ENCODE measurements around the gene EPM2A.

The EPM2A gene

DNA sequence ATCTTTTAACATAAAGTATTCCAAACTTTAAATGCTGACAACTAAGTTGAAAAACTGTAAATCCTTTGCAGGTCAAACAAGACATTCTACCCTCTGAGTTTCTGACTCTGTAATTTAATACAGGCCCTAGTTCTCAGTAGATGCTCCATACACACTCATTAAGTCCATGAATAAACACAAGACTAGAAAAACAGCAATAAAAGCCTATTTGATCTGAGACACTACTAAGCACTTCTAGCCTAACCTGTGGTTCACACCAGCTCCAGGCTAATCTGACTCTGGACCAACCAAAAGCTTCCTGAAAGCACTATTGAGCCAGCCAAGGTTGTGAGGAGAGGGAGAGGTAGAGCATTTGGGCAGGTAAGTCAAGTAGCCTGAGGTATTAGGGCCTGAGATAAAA, 103.9 kb downstream of the EPM2A start:
- Mint-ChIP-seq H3K4me1 (ENCODE audit: low read depth) (peaks cover 2% of the 10 kb centered on the region), H3K27ac (no peak overlapping the region), H3K9me3 (no peaks in the 10 kb centered on the region)

GRCh38 chr6:145630598-145630997, 104.7 kb downstream of the EPM2A start:
- Mint-ChIP-seq H3K36me3 (ENCODE audit: low read depth) (no peaks in the 10 kb centered on the region), H3K4me1 (ENCODE audit: low read depth) (peaks cover 2% of the 10 kb centered on the region)

More for the DNA sequence above, 103.9 kb downstream of the EPM2A start:
- Mint-ChIP-seq H3K36me3 (ENCODE audit: low read depth) (no peaks in the 10 kb centered on the region), H3K27me3 (ENCODE audit: low read depth) (peaks cover 2% of the 10 kb centered on the region), H3K4me3 (no peak overlapping the region)
- no peak for DNase-seq (ENCODE audit: low spot score)

GRCh38 chr6:145629478-145629877, 105.8 kb downstream of the EPM2A start:
- DNase-seq (ENCODE audit: low spot score): no peak
- Mint-ChIP-seq H3K9me3 (no peaks in the 10 kb centered on the region), H3K4me1 (ENCODE audit: low read depth) (peaks cover 2% of the 10 kb centered on the region), H3K27ac (no peak overlapping the region), H3K27me3 (ENCODE audit: low read depth) (no peaks in the 10 kb centered on the region), H3K36me3 (ENCODE audit: low read depth) (no peaks in the 10 kb centered on the region), H3K4me3 (no peak overlapping the region)

More at GRCh38 chr6:145630598-145630997, 104.7 kb downstream of the EPM2A start:
- no peaks in the 10 kb centered on the region for H3K9me3 Mint-ChIP-seq
- no peak overlapping the region for H3K27ac Mint-ChIP-seq
- H3K4me3 Mint-ChIP-seq: no peak overlapping the region
- H3K27me3 Mint-ChIP-seq (ENCODE audit: low read depth): peaks cover 2% of the 10 kb centered on the region
- DNase-seq (ENCODE audit: low spot score): no peak

GRCh38 chr6:145627451-145627850, 107.9 kb downstream of the EPM2A start:
- H3K9me3 Mint-ChIP-seq: no peaks in the 10 kb centered on the region
- no peak overlapping the region for H3K4me3 Mint-ChIP-seq
- no peaks in the 10 kb centered on the region for H3K36me3 Mint-ChIP-seq (ENCODE audit: low read depth)
- no peak for DNase-seq (ENCODE audit: low spot score)
- no peak overlapping the region for H3K27ac Mint-ChIP-seq
- no peaks in the 10 kb centered on the region for H3K27me3 Mint-ChIP-seq (ENCODE audit: low read depth)
- H3K4me1 Mint-ChIP-seq (ENCODE audit: low read depth): no peaks in the 10 kb centered on the region

DNA sequence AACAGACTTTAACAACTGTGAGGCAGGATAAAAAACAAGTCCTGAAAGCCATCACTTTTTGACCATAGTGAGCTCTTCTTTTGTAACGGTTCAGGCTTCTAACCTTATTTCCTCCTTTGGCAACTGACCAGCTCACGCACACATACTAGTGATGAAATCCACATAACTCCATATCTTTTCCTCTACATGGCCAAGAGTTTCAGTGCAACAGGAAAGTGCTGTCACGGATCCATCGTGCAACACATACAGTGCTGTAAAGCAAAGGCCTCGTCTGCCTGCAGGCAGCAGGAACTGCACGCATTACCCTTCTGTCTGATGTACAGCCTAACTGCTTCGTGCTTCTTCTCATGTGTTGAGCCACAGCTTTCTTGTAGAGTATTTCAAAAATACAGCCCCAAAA, 108.5 kb downstream of the EPM2A start:
- no peak overlapping the region for H3K4me3 Mint-ChIP-seq
- H3K36me3 Mint-ChIP-seq (ENCODE audit: low read depth): no peaks in the 10 kb centered on the region
- no peaks in the 10 kb centered on the region for H3K27me3 Mint-ChIP-seq (ENCODE audit: low read depth)

GRCh38 chr6:145623231-145623630, 112.1 kb downstream of the EPM2A start:
- Mint-ChIP-seq H3K4me1 (ENCODE audit: low read depth) (peaks cover 5% of the 10 kb centered on the region), H3K9me3 (peaks cover 10% of the 10 kb centered on the region), H3K27ac (no peak overlapping the region), H3K27me3 (ENCODE audit: low read depth) (no peaks in the 10 kb centered on the region), H3K36me3 (ENCODE audit: low read depth) (no peaks in the 10 kb centered on the region), H3K4me3 (no peak overlapping the region)
- no peak for DNase-seq (ENCODE audit: low spot score)

More for the DNA sequence above, 108.5 kb downstream of the EPM2A start:
- no peaks in the 10 kb centered on the region for H3K9me3 Mint-ChIP-seq
- H3K27ac Mint-ChIP-seq: no peak overlapping the region
- H3K4me1 Mint-ChIP-seq (ENCODE audit: low read depth): peaks cover under 1% of the 10 kb centered on the region
- DNase-seq (ENCODE audit: low spot score): no peak

DNA sequence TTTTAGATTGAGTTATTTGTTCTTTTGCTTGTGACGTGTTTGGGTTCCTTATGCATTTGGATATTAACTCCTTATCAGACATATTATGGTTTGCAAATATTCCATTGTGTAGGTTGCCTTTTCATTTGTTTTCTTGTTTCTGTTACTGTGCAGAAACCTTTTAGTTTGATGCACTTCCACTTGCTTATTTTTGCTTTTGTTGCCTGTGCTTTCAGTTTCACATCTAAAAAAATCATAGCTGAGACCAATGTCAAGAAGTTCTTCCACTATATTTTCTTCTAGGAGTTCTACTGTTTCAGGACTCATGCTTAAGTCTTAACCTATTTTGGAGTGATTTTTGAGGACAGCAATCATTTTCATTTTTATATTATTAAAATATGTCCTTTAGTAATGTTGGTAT, 113.5 kb downstream of the EPM2A start:
- H3K9me3 Mint-ChIP-seq: peaks cover 13% of the 10 kb centered on the region
- no peak overlapping the region for H3K4me3 Mint-ChIP-seq
- no peak overlapping the region for H3K27ac Mint-ChIP-seq
- H3K4me1 Mint-ChIP-seq (ENCODE audit: low read depth): peaks cover 5% of the 10 kb centered on the region
- no peaks in the 10 kb centered on the region for H3K27me3 Mint-ChIP-seq (ENCODE audit: low read depth)
- no peaks in the 10 kb centered on the region for H3K36me3 Mint-ChIP-seq (ENCODE audit: low read depth)
- no peak for DNase-seq (ENCODE audit: low spot score)

GRCh38 chr6:145620088-145620487, 115.2 kb downstream of the EPM2A start:
- Mint-ChIP-seq H3K4me1 (ENCODE audit: low read depth) (peaks cover 5% of the 10 kb centered on the region), H3K27me3 (ENCODE audit: low read depth) (no peaks in the 10 kb centered on the region)

GRCh38 chr6:145609521-145609920, 125.8 kb downstream of the EPM2A start:
- no peaks in the 10 kb centered on the region for H3K36me3 Mint-ChIP-seq (ENCODE audit: low read depth)
- no peaks in the 10 kb centered on the region for H3K4me1 Mint-ChIP-seq (ENCODE audit: low read depth)
- H3K4me3 Mint-ChIP-seq: no peak overlapping the region
- no peak for DNase-seq (ENCODE audit: low spot score)
- H3K27ac Mint-ChIP-seq: no peak overlapping the region
- H3K9me3 Mint-ChIP-seq: no peaks in the 10 kb centered on the region
- H3K27me3 Mint-ChIP-seq (ENCODE audit: low read depth): no peaks in the 10 kb centered on the region

More at GRCh38 chr6:145620088-145620487, 115.2 kb downstream of the EPM2A start:
- peaks cover 18% of the 10 kb centered on the region for H3K9me3 Mint-ChIP-seq
- no peak overlapping the region for H3K4me3 Mint-ChIP-seq
- DNase-seq (ENCODE audit: low spot score): no peak
- no peaks in the 10 kb centered on the region for H3K36me3 Mint-ChIP-seq (ENCODE audit: low read depth)
- H3K27ac Mint-ChIP-seq: no peak overlapping the region

DNA sequence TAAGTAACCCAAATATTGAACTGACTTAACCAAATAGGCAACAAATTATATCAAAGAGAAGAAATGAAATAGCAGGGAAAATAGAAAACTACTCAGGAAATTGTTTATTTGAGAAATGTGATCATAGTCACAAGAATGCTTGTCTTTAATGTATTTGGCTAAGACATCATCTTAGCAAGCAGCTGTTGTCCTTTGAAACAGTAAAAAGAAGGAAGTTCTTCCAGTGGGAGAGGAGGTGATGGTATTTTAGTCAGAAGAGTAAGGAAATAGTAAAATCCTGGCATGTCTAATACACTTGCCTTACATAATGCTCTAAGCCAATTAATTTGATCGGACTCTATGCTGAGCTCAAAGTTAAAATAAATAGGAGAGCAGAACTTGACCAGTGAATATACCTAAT, 126.5 kb downstream of the EPM2A start:
- Mint-ChIP-seq H3K36me3 (ENCODE audit: low read depth) (no peaks in the 10 kb centered on the region), H3K9me3 (no peaks in the 10 kb centered on the region), H3K4me3 (no peak overlapping the region), H3K27me3 (ENCODE audit: low read depth) (no peaks in the 10 kb centered on the region), H3K4me1 (ENCODE audit: low read depth) (no peaks in the 10 kb centered on the region), H3K27ac (no peak overlapping the region)
- no peak for DNase-seq (ENCODE audit: low spot score)

DNA sequence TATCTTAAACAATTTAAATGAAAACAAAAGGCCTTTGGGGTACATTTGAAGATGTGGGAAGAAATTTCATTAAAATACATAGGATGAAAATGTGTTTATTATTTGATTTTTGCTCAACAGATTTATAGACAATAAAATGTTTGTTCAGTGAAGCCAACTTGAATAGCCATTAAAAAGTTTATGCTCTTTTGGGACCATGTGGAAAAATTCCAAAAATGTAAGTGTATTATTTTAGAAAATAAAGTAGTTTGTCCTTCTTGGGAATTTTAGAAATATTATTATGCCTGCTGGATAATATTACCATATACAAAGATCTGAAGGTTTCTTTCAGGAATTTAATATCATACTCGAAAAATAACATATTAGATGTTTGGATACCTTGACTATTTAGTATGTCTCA, 131.3 kb downstream of the EPM2A start:
- Mint-ChIP-seq H3K36me3 (ENCODE audit: low read depth) (no peaks in the 10 kb centered on the region), H3K4me3 (no peak overlapping the region), H3K9me3 (no peaks in the 10 kb centered on the region), H3K4me1 (ENCODE audit: low read depth) (no peaks in the 10 kb centered on the region), H3K27ac (no peak overlapping the region), H3K27me3 (ENCODE audit: low read depth) (no peaks in the 10 kb centered on the region)
- no peak for DNase-seq (ENCODE audit: low spot score)

DNA sequence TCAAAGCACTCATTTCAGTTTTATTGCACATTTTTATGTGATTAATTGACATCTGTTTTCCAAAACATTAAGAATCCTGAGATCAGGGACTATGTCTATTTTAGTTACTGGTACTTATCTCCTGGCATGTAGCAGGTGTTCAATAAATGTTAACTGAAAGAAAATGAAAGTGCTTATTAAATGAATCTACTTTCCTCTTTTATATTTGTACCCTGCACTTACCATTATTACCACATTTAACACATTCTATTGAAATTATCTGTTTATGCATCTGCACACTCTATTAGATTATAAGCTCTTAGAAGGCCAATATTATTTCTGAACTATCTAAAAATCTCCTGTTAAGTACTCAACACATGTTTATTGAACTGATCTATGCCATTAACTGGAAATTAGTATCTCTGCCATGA, 131.9 kb downstream of the EPM2A start:
- Mint-ChIP-seq H3K27ac (no peak overlapping the region), H3K4me3 (no peak overlapping the region), H3K4me1 (ENCODE audit: low read depth) (no peaks in the 10 kb centered on the region), H3K9me3 (no peaks in the 10 kb centered on the region), H3K27me3 (ENCODE audit: low read depth) (no peaks in the 10 kb centered on the region), H3K36me3 (ENCODE audit: low read depth) (no peaks in the 10 kb centered on the region)
- DNase-seq (ENCODE audit: low spot score): no peak

- Mint-ChIP-seq H3K4me3 (no peak overlapping the region), H3K27me3 (ENCODE audit: low read depth) (no peaks in the 10 kb centered on the region), H3K9me3 (no peaks in the 10 kb centered on the region), H3K4me1 (ENCODE audit: low read depth) (no peaks in the 10 kb centered on the region), H3K27ac (no peak overlapping the region), H3K36me3 (ENCODE audit: low read depth) (no peaks in the 10 kb centered on the region)
- no peak for DNase-seq (ENCODE audit: low spot score)
Measured at GRCh38 chr6:145602726-145603326, 132.5 kb downstream of the EPM2A start.

DNA sequence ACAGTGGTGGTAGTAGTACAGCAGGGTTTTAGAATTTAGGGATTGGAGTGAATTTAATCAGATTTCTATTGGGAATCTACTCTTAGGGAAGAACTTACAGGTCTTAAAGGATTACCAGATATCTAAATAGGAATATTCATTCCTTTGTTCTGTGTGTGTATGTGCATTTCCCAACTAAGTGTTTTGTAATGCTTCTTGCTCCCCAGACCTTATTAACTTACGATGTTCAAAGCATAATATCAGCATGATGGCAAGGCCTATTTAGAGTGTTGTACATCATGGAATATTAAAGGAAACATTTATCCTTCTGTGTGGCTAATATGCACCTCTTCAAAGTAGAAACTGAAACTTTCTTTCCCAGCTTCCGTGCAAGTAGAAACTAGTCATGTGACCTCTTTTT, 133.9 kb downstream of the EPM2A start:
- H3K27me3 Mint-ChIP-seq (ENCODE audit: low read depth): no peaks in the 10 kb centered on the region
- no peaks in the 10 kb centered on the region for H3K9me3 Mint-ChIP-seq
- H3K4me3 Mint-ChIP-seq: no peak overlapping the region
- H3K4me1 Mint-ChIP-seq (ENCODE audit: low read depth): no peaks in the 10 kb centered on the region
- H3K27ac Mint-ChIP-seq: no peak overlapping the region
- no peak for DNase-seq (ENCODE audit: low spot score)
- H3K36me3 Mint-ChIP-seq (ENCODE audit: low read depth): no peaks in the 10 kb centered on the region

- no peaks in the 10 kb centered on the region for H3K36me3 Mint-ChIP-seq (ENCODE audit: low read depth)
- H3K27ac Mint-ChIP-seq: no peak overlapping the region
- DNase-seq (ENCODE audit: low spot score): no peak
- H3K9me3 Mint-ChIP-seq: no peaks in the 10 kb centered on the region
- H3K4me1 Mint-ChIP-seq (ENCODE audit: low read depth): no peaks in the 10 kb centered on the region
- H3K4me3 Mint-ChIP-seq: no peak overlapping the region
- no peaks in the 10 kb centered on the region for H3K27me3 Mint-ChIP-seq (ENCODE audit: low read depth)
Measured at GRCh38 chr6:145600299-145600698, 135.0 kb downstream of the EPM2A start.

Measured in T-helper 2 cell treated with Interferon-gamma antibody and Interleukin-4, amounts not matched to agents 5 μg/mL and 100 μg/mL, for 36 hours (primary cell).